ENCODE measurements around the gene DCDC1. TPM values are rescaled to one million over a fixed set of nuclear protein-coding genes. Genes with fewer than 3 reads are reported as not detected.
A peak's percentile ranks its signal among the peaks of the same experiment; 100 is the strongest.

The DCDC1 gene
- total RNA-seq, 1 experiment from 2014 or later = 0.22 TPM

GRCh38 chr11:30861064-30861463, 508.5 kb downstream of the DCDC1 start:
- CTCF ChIA-PET = interaction anchor here (2.6 kb wide), 1 partner anchor 53 kb away, joined by 7 read pairs; no protein-coding TSS in a partner anchor
- TF ChIP-seq CREM (CRISPR knock-in tag; IDR thresholded peaks at IDR 0.05) (0 out of 2 replicates have a peak, but pooled peaks have one; percentile 30), RORB (CRISPR knock-in tag; IDR thresholded peaks at IDR 0.05) (no peak), MAX (CRISPR knock-in tag; IDR thresholded peaks at IDR 0.05) (peak; percentile 39; the same call in 1 of the 2 replicates)
- H3K4me3 Mint-ChIP-seq = no peak overlapping the region
- H3K27ac Mint-ChIP-seq = no peak overlapping the region
- H3K27me3 Mint-ChIP-seq (ENCODE audit: low read depth) = peaks cover 2% of the 10 kb centered on the region; the same call in 1 of the 2 replicates
- ATAC-seq (peak; percentile 52), DNase-seq (ENCODE audit: low spot score) (peak; percentile 21)
- peaks cover 41% of the 10 kb centered on the region for H3K4me1 Mint-ChIP-seq
- POLR2A ChIA-PET = no interaction called here
- peaks cover 8% of the 10 kb centered on the region; the same call in 1 of the 2 replicates for H3K9me3 Mint-ChIP-seq
- H3K36me3 Mint-ChIP-seq = no peaks in the 10 kb centered on the region; the same call in 1 of the 2 replicates

GRCh38 chr11:30860146-30860545, 509.4 kb downstream of the DCDC1 start:
- Mint-ChIP-seq H3K27ac (0 out of 2 replicates have a peak overlapping the region, but pooled peaks have one; percentile 38), H3K9me3 (peaks cover 8% of the 10 kb centered on the region; the same call in 1 of the 2 replicates), H3K4me3 (no peak overlapping the region), H3K27me3 (ENCODE audit: low read depth) (peaks cover 2% of the 10 kb centered on the region; the same call in 1 of the 2 replicates), H3K36me3 (no peaks in the 10 kb centered on the region; the same call in 1 of the 2 replicates), H3K4me1 (peaks cover 41% of the 10 kb centered on the region)
- ChIA-PET CTCF (interaction anchor here (1.1 to 1.4 kb wide), 3 partner anchors 54 to 732 kb away, joined by 3 to 7 read pairs (median 3); no protein-coding TSS in a partner anchor), POLR2A (interaction anchor here (0.5 kb wide), 1 partner anchor 169 kb away, joined by 3 read pairs; no protein-coding TSS in a partner anchor)
- TF ChIP-seq, protein P1, sequence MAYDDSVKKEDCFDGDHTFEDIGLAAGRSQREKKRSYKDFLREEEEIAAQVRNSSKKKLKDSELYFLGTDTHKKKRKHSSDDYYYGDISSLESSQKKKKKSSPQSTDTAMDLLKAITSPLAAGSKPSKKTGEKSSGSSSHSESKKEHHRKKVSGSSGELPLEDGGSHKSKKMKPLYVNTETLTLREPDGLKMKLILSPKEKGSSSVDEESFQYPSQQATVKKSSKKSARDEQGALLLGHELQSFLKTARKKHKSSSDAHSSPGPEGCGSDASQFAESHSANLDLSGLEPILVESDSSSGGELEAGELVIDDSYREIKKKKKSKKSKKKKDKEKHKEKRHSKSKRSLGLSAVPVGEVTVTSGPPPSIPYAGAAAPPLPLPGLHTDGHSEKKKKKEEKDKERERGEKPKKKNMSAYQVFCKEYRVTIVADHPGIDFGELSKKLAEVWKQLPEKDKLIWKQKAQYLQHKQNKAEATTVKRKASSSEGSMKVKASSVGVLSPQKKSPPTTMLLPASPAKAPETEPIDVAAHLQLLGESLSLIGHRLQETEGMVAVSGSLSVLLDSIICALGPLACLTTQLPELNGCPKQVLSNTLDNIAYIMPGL (CRISPR knock-in tag; IDR thresholded peaks at IDR 0.05) = no peak
- no peak for TF ChIP-seq TEAD4 (CRISPR knock-in tag; IDR thresholded peaks at IDR 0.05)
- no peak for TF ChIP-seq ZNF671 (CRISPR knock-in tag; IDR thresholded peaks at IDR 0.05)
- no peak for TF ChIP-seq ZNF532 (CRISPR knock-in tag; IDR thresholded peaks at IDR 0.05; ENCODE audit: borderline replicate concordance)
- TF ChIP-seq, protein P2, sequence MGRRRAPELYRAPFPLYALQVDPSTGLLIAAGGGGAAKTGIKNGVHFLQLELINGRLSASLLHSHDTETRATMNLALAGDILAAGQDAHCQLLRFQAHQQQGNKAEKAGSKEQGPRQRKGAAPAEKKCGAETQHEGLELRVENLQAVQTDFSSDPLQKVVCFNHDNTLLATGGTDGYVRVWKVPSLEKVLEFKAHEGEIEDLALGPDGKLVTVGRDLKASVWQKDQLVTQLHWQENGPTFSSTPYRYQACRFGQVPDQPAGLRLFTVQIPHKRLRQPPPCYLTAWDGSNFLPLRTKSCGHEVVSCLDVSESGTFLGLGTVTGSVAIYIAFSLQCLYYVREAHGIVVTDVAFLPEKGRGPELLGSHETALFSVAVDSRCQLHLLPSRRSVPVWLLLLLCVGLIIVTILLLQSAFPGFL (CRISPR knock-in tag; IDR thresholded peaks at IDR 0.05; ENCODE audit: borderline replicate concordance) = no peak
- no peak for TF ChIP-seq CREB1 (CRISPR knock-in tag; IDR thresholded peaks at IDR 0.05)
- TF ChIP-seq, protein P3, sequence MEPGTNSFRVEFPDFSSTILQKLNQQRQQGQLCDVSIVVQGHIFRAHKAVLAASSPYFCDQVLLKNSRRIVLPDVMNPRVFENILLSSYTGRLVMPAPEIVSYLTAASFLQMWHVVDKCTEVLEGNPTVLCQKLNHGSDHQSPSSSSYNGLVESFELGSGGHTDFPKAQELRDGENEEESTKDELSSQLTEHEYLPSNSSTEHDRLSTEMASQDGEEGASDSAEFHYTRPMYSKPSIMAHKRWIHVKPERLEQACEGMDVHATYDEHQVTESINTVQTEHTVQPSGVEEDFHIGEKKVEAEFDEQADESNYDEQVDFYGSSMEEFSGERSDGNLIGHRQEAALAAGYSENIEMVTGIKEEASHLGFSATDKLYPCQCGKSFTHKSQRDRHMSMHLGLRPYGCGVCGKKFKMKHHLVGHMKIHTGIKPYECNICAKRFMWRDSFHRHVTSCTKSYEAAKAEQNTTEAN (CRISPR knock-in tag; IDR thresholded peaks at IDR 0.05) = no peak
- no peak for TF ChIP-seq NFYB (CRISPR knock-in tag; conservative IDR thresholded peaks at IDR 0.05; ENCODE audit: low read depth)
- no peak for TF ChIP-seq E2F4 (CRISPR knock-in tag; IDR thresholded peaks at IDR 0.05; ENCODE audit: borderline replicate concordance, low read depth)
- TF ChIP-seq EMX1 (CRISPR knock-in tag; IDR thresholded peaks at IDR 0.05) = no peak
- ATAC-seq (no peak), DNase-seq (ENCODE audit: low spot score) (no peak)

All from WTC11 (cell line).